Pancreas (tissue), 10 donors: ENCODE data around the gene MAD1L1. TPM values are rescaled to one million over a fixed set of nuclear protein-coding genes. Genes with fewer than 3 reads are reported as not detected.
A peak's percentile ranks its signal among the peaks of the same experiment; 100 is the strongest.
"Not testable (repeated sequence)": the region's sequence is repeated elsewhere in the genome, so short reads cannot be mapped to it uniquely, and the experiment has no call there.

Experiments used
- ATAC-seq, 4 donors: fragments of 200-7000 bp; cut with Tn5 transposase; one replicate each; pipeline versions ENCODE4 v1.8.0 to v1.9.1; 2020; ENCODE audit warnings: mild to moderate bottlenecking in 4 of 4, moderate library complexity in 4 of 4
- DNase-seq, 6 donors: peaks; one replicate each; pipeline ENCODE4 v3.0.0-alpha.2; 2020
- FAIRE-seq: peaks from 2 replicates; lab custom pipeline; 2012; peaks lifted over from hg19 to GRCh38; lab: Jason Lieb, UNC
- H3K27ac ChIP-seq, 4 donors: fragments of 200-600 bp; sonication (generic); 1 replicate in 3 of 4; 2 replicates in 1 of 4; pipeline versions ENCODE4 v1.5.0 to v1.8.0; 2020
- H3K27me3 ChIP-seq, 4 donors: fragments of 200-600 bp; one replicate each; pipeline ENCODE4 v1.8.0; 2021
- H3K36me3 ChIP-seq, 3 donors: fragments of 200-600 bp; sonication (generic) in 1 of 3; one replicate each; pipeline versions ENCODE4 v1.5.0 to v1.8.0; 2020 to 2021
- H3K4me1 ChIP-seq, 3 donors: fragments of 200-600 bp; one replicate each; pipeline ENCODE4 v1.8.0; 2021
- H3K4me3 ChIP-seq, 4 donors: fragments of 200-600 bp; sonication (generic) in 2 of 4; one replicate each; pipeline versions ENCODE4 v1.5.0 to v1.8.0; 2020 to 2021
- H3K9me3 ChIP-seq, 4 donors: fragments of 200-600 bp; one replicate each; pipeline ENCODE4 v1.8.0; 2021
- CTCF ChIP-seq, 4 donors: fragments of 200-600 bp; sonication (generic) in 3 of 4; IDR thresholded peaks; one replicate each; pipeline versions ENCODE4 v1.5.0 to v1.8.0; 2021; ENCODE audit warnings: antibody characterized with exemption in 4 of 4
- WGBS, 2 donors: extraction: QIAGEN DNeasy Blood & Tissue Kit; methylation state at CpG; one replicate each; pipeline ENCODE4 v1.1.7; 2013; 5-methylcytosine and 5-hydroxymethylcytosine counted together
- intact Hi-C, 3 donors: fragments of 100-400 bp; cut with DNase I; formaldehyde crosslinking; loops; one replicate each; pipeline versions ENCODE4 v1.11.1 to v1.14.2; 2022
- polyA plus RNA-seq, 2 donors: library from polyadenylated mRNA; stranded (reverse); fragments of 200-250 nt; gene quantifications; one replicate each; pipeline ENCODE4 v1.2.3, GENCODE V29; 2013
- total RNA-seq, 6 donors: library from RNA; stranded (reverse); fragmentation: NEBNext Ultra II Directional in 4 of 6; extraction: Animal tissue kit (Norgen Biotek cat#: 25700) in 4 of 6; gene quantifications; one replicate each; pipeline versions ENCODE4 v1.2.1 to v1.2.4, GENCODE V29; 2021 to 2023
- donor health status: healthy with polysubstance abuse.
- donor health status: DM: no; HTN: no; CAD: no; lungs with moderate emphysema.
- donor health status: DM: no; HTN: no; CAD: no.
- donor health status: control.
- donor health status: control.
- donor health status: Bipolar disorder and iron deficiency.
- donor health status: DM: yes; HTN: yes; CAD: no.
- donor health status: DM: no; HTN: no; CAD: no.
- donor health status: DM: no; HTN: no; CAD: no.
- donor health status: DM: yes; HTN: yes; CAD: no.

The MAD1L1 gene
- total and polyA plus RNA-seq, 8 donors: 9.8 to 28.2 (median 11.9) TPM

- DNase-seq: peak in 3 of 6 donors; percentile 7 to 44 (median 8)
- H3K27ac ChIP-seq, FAIRE-seq, intact Hi-C loops, H3K36me3 ChIP-seq, H3K9me3 ChIP-seq, H3K4me1 ChIP-seq, H3K4me3 ChIP-seq, H3K27me3 ChIP-seq: not testable (repeated sequence)
- WGBS, 2 donors: 90% methylated on average over 30 to 31 of the region's 31 CpGs
- peak in 2 of 4 donors; percentile 17 to 50 for ATAC-seq
Measured at GRCh38 chr7:1837696-1838543, 394.8 kb downstream of the MAD1L1 start.

GRCh38 chr7:1831933-1832535, 400.7 kb downstream of the MAD1L1 start:
- FAIRE-seq, H3K4me3 ChIP-seq, H3K27ac ChIP-seq, H3K27me3 ChIP-seq, intact Hi-C loops, H3K36me3 ChIP-seq, H3K9me3 ChIP-seq, ATAC-seq, H3K4me1 ChIP-seq, DNase-seq: not testable (repeated sequence)
- 68 to 83% methylated on average over 1 of the region's 1 CpG for WGBS, 2 donors

GRCh38 chr7:1831471-1831870, 401.3 kb downstream of the MAD1L1 start:
- H3K4me3 ChIP-seq, H3K36me3 ChIP-seq, H3K27me3 ChIP-seq, H3K4me1 ChIP-seq, FAIRE-seq, DNase-seq, intact Hi-C loops, H3K27ac ChIP-seq, H3K9me3 ChIP-seq, ATAC-seq: not testable (repeated sequence)
- 93 to 95% methylated on average over 4 of the region's 4 CpGs for whole genome bisulfite sequencing, 2 donors

- DNase-seq, ATAC-seq, H3K4me3 ChIP-seq, intact Hi-C loops, FAIRE-seq, H3K9me3 ChIP-seq, H3K36me3 ChIP-seq, H3K27ac ChIP-seq, H3K4me1 ChIP-seq, H3K27me3 ChIP-seq: not testable (repeated sequence)
- 100% methylated on average over 1 of the region's 1 CpG for WGBS, 2 donors
Measured at GRCh38 chr7:1829668-1830067, 403.1 kb downstream of the MAD1L1 start.

- H3K4me1 ChIP-seq: no peaks in the 10 kb centered on the region
- 93 to 96% methylated on average over 22 of the region's 22 CpGs for WGBS, 2 donors
- H3K4me3 ChIP-seq: no peak overlapping the region
- no peaks in the 10 kb centered on the region for H3K9me3 ChIP-seq
- intact Hi-C loops: no loop called here
- H3K27ac ChIP-seq: no peak overlapping the region
- ATAC-seq: no peak
- H3K36me3 ChIP-seq: no peaks in the 10 kb centered on the region
- FAIRE-seq: no peak
- DNase-seq: peak in 1 of 6 donors; percentile 32
- H3K27me3 ChIP-seq: no peaks in the 10 kb centered on the region
- no peak for TF ChIP-seq CTCF (IDR thresholded peaks at IDR 0.05)
Measured at GRCh38 chr7:1829111-1829510, 403.6 kb downstream of the MAD1L1 start.

GRCh38 chr7:1828170-1828569, 404.6 kb downstream of the MAD1L1 start:
- 95 to 97% methylated on average over 12 to 16 of the region's 16 CpGs for WGBS, 2 donors
- H3K4me1 ChIP-seq, H3K27ac ChIP-seq, H3K9me3 ChIP-seq, intact Hi-C loops, H3K4me3 ChIP-seq, FAIRE-seq, ATAC-seq, H3K27me3 ChIP-seq, H3K36me3 ChIP-seq: not testable (repeated sequence)
- DNase-seq: peak in 1 of 6 donors; percentile 53

- not testable (repeated sequence) for FAIRE-seq
Measured at GRCh38 chr7:1827521-1827981, 405.2 kb downstream of the MAD1L1 start.

GRCh38 chr7:1826931-1827330, 405.8 kb downstream of the MAD1L1 start:
- H3K27ac ChIP-seq, intact Hi-C loops, DNase-seq, H3K4me1 ChIP-seq, H3K36me3 ChIP-seq, FAIRE-seq, ATAC-seq, H3K4me3 ChIP-seq, H3K27me3 ChIP-seq, H3K9me3 ChIP-seq: not testable (repeated sequence)
- 84 to 94% methylated on average over 17 to 20 of the region's 21 CpGs for WGBS, 2 donors

More at GRCh38 chr7:1827521-1827981, 405.2 kb downstream of the MAD1L1 start:
- H3K36me3 ChIP-seq, intact Hi-C loops, H3K4me1 ChIP-seq, H3K9me3 ChIP-seq, ATAC-seq, H3K4me3 ChIP-seq, H3K27ac ChIP-seq, H3K27me3 ChIP-seq: not testable (repeated sequence)
- DNase-seq: peak in 1 of 6 donors; percentile 43
- WGBS, 2 donors: 91 to 94% methylated on average over 13 to 27 of the region's 27 CpGs
